ENCODE results near the gene PICALM. TPM values are rescaled to one million over a fixed set of nuclear protein-coding genes. Genes with fewer than 3 reads are reported as not detected.
A peak's percentile ranks its signal among the peaks of the same experiment; 100 is the strongest.

Gene PICALM
- total RNA-seq, 1 donor from 2014 or later, result 328 TPM

- no peaks in the 10 kb centered on the region for H3K27me3 Mint-ChIP-seq (ENCODE audit: low read depth)
- no peak for DNase-seq (ENCODE audit: low spot score)
- H3K4me1 Mint-ChIP-seq (ENCODE audit: low read depth), result peaks cover 61% of the 10 kb centered on the region
- H3K4me3 Mint-ChIP-seq (ENCODE audit: unreplicated experiment), result no peak overlapping the region
- H3K9me3 Mint-ChIP-seq (ENCODE audit: low read depth), result peaks cover 3% of the 10 kb centered on the region
- no peak overlapping the region for H3K27ac Mint-ChIP-seq (ENCODE audit: unreplicated experiment)
- TF ChIP-seq CTCF (IDR thresholded peaks at IDR 0.05), result no peak
- H3K36me3 Mint-ChIP-seq (ENCODE audit: low read depth), result peaks cover 16% of the 10 kb centered on the region
Measured at GRCh38 chr11:85950317-85951048, 118.4 kb downstream of the PICALM start.

- Mint-ChIP-seq H3K9me3 (ENCODE audit: low read depth) (peaks cover 3% of the 10 kb centered on the region), H3K27me3 (ENCODE audit: low read depth) (no peaks in the 10 kb centered on the region), H3K4me3 (ENCODE audit: unreplicated experiment) (no peak overlapping the region), H3K27ac (ENCODE audit: unreplicated experiment) (peak overlapping the region; percentile 10), H3K36me3 (ENCODE audit: low read depth) (peaks cover 13% of the 10 kb centered on the region), H3K4me1 (ENCODE audit: low read depth) (peaks cover 55% of the 10 kb centered on the region)
- no peak for DNase-seq (ENCODE audit: low spot score)
- TF ChIP-seq CTCF (IDR thresholded peaks at IDR 0.05), result no peak
Measured at GRCh38 chr11:85949798-85950197, 119.1 kb downstream of the PICALM start.

- no peak for TF ChIP-seq CTCF (IDR thresholded peaks at IDR 0.05)
- H3K27me3 Mint-ChIP-seq (ENCODE audit: low read depth), result no peaks in the 10 kb centered on the region
- H3K4me1 Mint-ChIP-seq (ENCODE audit: low read depth), result peaks cover 53% of the 10 kb centered on the region
- peaks cover 3% of the 10 kb centered on the region for H3K9me3 Mint-ChIP-seq (ENCODE audit: low read depth)
- no peak overlapping the region for H3K4me3 Mint-ChIP-seq (ENCODE audit: unreplicated experiment)
- H3K27ac Mint-ChIP-seq (ENCODE audit: unreplicated experiment), result peak overlapping the region; percentile 88
- peaks cover 10% of the 10 kb centered on the region for H3K36me3 Mint-ChIP-seq (ENCODE audit: low read depth)
- DNase-seq (ENCODE audit: low spot score), result no peak
Measured at GRCh38 chr11:85948884-85949283, 120.0 kb downstream of the PICALM start.

GRCh38 chr11:85947431-85948272 is 121.2 kb downstream of the PICALM start:
- DNase-seq (ENCODE audit: low spot score), result no peak
- no peak overlapping the region for H3K4me3 Mint-ChIP-seq (ENCODE audit: unreplicated experiment)
- H3K9me3 Mint-ChIP-seq (ENCODE audit: low read depth), result no peaks in the 10 kb centered on the region
- H3K36me3 Mint-ChIP-seq (ENCODE audit: low read depth), result peaks cover 1% of the 10 kb centered on the region
- TF ChIP-seq CTCF (IDR thresholded peaks at IDR 0.05), result no peak
- H3K27ac Mint-ChIP-seq (ENCODE audit: unreplicated experiment), result peak overlapping the region; percentile 88
- peaks cover 47% of the 10 kb centered on the region for H3K4me1 Mint-ChIP-seq (ENCODE audit: low read depth)
- no peaks in the 10 kb centered on the region for H3K27me3 Mint-ChIP-seq (ENCODE audit: low read depth)

GRCh38 chr11:85946221-85946620 is 122.7 kb downstream of the PICALM start:
- no peaks in the 10 kb centered on the region for H3K9me3 Mint-ChIP-seq (ENCODE audit: low read depth)
- H3K4me1 Mint-ChIP-seq (ENCODE audit: low read depth), result peaks cover 42% of the 10 kb centered on the region
- H3K36me3 Mint-ChIP-seq (ENCODE audit: low read depth), result no peaks in the 10 kb centered on the region

More at GRCh38 chr11:85946221-85946620, 122.7 kb downstream of the PICALM start:
- Mint-ChIP-seq H3K4me3 (ENCODE audit: unreplicated experiment) (no peak overlapping the region), H3K27ac (ENCODE audit: unreplicated experiment) (no peak overlapping the region), H3K27me3 (ENCODE audit: low read depth) (no peaks in the 10 kb centered on the region)
- TF ChIP-seq CTCF (IDR thresholded peaks at IDR 0.05), result peak; percentile 45
- no peak for DNase-seq (ENCODE audit: low spot score)
